Activated T-cell treated with anti-CD3 and anti-CD28 coated beads for 1 hour (primary cell): ENCODE results near the gene UNC5CL.

Experiments
- DNase-seq: peaks from one replicate; pipeline ENCODE4 v3.0.0-alpha.2; 2020; ENCODE audit warnings: low read depth

The UNC5CL gene

DNA sequence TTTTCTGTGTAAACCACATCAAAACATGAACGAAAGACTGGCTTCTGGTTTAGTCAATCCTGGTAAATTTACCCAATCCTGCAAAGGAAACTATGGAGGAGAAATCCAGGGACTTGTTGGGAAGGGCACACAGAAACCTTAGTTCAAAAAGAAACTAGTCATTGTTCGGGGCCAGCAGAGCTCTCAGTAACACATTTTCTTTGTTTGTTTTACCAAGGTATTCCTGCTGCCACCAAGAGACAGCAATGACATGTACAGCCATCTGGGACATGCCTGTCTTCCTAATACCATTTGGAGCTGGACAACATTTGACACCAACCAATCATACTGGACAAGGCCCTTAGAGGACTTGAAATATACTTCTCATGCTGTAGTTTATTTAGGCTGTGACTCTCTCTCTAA, 24.9 kb upstream of the UNC5CL start:
- no peak for DNase-seq

DNA sequence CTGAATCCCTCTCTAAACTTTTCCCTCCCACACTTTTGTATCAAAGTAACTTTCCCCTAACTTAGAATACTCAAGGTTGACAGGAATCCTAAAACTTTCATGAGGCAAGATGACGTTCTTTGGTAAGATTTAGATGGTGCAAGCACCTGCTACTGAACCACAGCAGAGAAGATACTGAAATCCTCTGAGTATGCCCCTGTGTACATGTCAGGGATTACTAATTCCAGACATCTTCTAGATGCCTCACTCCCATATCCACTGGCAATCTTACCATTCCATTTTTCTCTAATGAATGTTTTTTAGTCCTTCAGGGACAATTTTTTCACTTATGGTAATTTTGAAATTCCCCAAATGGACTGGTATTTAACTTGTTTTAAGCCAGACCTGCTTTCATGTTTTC, 23.0 kb upstream of the UNC5CL start:
- no peak for DNase-seq

DNA sequence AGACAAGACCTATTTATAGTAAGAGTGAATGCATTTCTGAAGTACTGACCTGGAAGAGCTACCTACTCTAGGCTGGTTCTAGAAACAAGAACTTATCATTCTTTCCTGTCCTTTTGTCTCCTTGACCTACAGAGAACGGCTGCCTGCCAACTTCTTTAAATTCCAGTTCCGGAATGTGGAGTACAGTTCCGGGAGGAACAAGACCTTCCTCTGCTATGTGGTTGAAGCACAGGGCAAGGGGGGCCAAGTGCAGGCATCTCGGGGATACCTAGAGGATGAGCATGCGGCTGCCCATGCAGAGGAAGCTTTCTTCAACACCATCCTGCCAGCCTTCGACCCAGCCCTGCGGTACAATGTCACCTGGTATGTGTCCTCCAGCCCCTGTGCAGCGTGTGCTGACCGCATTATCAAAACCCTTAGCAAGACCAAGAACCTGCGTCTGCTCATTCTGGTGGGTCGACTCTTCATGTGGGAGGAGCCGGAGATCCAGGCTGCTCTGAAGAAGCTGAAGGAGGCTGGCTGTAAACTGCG, 22.2 kb upstream of the UNC5CL start:
- DNase-seq: no peak

DNA sequence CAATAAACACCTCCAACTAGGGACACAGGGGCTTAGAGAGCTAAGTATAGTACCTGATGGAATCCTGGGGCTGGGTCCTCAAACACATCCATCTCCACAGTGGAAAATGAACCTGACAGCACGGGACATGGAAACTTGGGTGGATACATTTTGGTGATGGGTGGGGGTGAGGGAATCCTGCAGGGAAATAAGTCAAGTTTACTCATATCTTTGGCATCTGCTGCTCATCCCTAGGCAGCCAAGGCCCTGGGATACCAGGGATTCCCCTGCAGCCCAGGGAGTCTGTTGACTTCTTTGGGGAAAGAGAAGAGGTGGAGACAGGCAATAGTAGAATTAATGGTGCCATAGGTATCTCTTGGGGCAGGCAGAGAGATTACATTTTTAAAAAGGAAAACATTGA, 20.5 kb upstream of the UNC5CL start:
- DNase-seq: no peak

- DNase-seq: no peak
These were observed 19.8 kb upstream of the UNC5CL start for GRCh38 chr6:41058783-41059181.

- no peak for DNase-seq
These were observed 17.9 kb upstream of the UNC5CL start for GRCh38 chr6:41056768-41057490.

DNA sequence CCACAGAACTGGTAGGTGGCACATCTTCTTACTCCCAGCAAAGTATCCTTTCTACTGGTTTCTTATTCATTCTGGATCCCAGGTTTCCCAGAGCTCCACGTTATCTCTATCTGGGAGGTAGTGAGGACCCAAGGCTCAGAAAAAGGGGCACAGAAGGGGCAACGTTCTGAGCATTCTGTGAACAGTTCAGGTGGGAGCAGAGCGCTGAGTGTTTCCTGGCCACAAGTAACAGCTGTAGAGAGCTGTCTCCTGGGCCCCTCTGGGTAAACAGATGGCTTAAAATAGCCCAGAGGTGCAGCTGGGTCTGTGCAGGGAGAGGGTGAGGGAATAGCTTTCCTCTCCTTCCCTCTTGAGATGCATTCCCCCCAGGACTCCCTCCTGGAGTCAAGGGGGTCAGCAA, 16.1 kb upstream of the UNC5CL start:
- DNase-seq: no peak

DNA sequence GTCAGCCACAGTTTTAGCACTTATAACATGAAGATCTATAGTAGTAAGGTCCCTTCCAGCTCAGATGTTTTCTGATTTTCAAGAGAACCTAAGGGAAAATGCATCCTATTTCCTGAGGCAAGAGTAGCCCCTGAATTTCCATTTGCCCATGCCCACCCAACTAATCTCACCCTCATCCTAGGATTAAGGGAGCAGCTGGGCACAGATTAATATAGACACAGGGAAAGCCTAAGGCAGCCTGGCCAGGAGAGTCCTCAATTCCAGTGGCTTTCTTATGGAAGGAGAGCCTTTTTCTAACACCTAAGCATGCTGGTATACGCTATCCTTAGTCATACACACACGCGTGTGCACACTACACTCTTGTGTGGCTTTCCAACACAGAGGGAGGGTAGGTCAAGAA, 15.5 kb upstream of the UNC5CL start:
- no peak for DNase-seq

DNA sequence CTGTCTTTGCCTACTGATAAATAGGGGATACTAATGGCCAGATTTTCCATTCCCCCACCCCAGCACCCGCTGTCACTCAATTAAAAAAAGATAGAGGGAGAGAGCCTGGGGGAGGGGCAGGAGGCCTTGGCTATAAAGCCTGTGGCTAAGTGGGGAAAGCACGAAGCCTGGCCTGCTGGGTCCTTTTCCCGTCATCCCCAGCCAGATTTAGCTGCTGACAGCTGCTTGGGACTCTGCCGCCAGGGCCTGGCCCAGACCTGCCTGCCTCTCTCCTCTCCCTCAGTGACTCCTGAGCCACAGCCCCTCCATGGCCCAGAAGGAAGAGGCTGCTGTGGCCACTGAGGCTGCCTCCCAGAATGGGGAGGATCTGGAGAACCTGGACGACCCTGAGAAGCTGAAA, 14.0 kb upstream of the UNC5CL start, which contains the start of gene APOBEC2:
APOBEC2 (plus strand) TSS at position 162 of the 400 bp plus-strand sequence; CDS start at position 308, 146 bp downstream.
- DNase-seq: no peak

DNA sequence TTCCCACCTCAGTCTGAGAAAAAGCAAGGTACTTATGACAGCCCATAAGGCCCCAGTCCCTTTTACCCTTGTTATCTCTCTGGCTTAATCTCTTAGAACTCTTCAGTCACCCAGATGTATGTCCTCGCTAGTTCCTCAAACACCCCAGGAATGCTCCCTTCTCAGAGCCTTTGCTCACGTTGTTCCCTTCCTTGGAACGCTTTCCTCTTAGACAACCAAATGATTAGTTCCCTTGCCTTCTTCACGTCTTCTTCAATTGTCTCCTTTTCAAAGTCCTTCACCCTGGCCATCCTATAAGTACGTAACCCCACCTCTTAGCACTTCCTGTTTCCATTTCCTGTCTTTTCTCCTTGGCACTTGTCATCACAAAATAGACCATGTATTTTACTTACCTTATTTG, 12.9 kb upstream of the UNC5CL start:
- no peak for DNase-seq

GRCh38 chr6:41050536-41050935, 11.5 kb upstream of the UNC5CL start:
- no peak for DNase-seq

DNA sequence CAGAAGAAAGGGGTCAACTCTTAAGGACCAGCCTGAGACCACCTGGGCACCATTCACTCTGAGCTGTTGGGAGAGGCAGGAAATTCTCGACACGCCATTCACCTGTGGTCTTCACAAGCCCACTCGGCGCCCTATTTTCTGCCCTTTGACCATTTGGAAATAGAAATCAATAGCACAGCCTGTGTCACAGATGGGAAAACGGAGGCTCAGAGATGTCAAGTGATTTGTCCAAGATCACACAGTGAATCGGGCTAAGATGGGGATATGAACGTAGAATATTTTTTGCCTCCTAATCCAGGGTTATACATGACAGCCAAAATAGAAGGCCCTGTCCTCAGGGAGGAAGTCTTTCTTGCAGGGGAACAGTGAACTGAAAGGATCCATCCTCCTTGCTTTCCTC, 10.9 kb upstream of the UNC5CL start:
- no peak for DNase-seq

- DNase-seq: no peak
These were observed 10.5 kb upstream of the UNC5CL start for GRCh38 chr6:41049521-41049920.

- no peak for DNase-seq
These were observed 9.0 kb upstream of the UNC5CL start for GRCh38 chr6:41047745-41048732.

DNA sequence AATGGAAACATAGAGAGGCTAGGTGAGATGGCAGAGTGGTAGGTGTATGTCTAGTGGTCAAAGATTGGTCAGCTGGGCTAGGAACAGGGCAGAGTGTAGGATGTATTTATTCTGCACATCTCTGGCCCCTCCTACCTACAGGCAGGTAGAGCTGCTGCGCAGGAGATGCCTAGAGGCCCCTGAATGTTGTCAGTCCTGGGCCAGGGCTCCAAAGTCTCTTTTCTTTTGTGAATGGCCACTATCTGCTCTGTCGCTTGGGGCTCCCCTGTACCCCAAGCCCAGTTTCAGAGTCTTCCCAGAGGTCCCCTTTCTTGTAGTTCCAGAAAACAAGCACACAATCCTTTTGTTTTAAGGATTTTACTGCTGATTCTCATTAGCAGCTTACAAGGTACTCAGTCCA, 8.3 kb upstream of the UNC5CL start:
- DNase-seq: no peak

DNA sequence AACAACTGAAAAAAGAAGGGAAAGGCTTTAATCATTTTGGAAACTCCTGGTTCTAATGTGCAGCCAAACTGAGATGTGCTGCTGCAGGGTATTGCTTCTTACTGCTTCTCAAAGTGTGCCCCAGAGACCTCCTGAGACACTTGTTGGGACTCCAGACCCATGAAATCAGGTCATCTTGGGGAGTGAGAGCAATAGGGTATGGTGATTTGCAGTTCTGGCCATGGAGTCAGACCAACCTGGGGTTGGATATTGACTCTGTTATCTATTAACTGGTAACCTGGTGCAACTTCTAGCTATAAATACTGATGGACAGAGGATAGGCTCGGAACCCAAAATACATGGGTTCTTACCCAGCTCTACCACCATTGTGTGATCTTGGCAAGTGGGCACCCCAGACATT, 7.1 kb upstream of the UNC5CL start:
- no peak for DNase-seq

GRCh38 chr6:41045664-41046063, 6.6 kb upstream of the UNC5CL start:
- DNase-seq: no peak

- no peak for DNase-seq
These were observed 4.1 kb upstream of the UNC5CL start for GRCh38 chr6:41043151-41043550.

DNA sequence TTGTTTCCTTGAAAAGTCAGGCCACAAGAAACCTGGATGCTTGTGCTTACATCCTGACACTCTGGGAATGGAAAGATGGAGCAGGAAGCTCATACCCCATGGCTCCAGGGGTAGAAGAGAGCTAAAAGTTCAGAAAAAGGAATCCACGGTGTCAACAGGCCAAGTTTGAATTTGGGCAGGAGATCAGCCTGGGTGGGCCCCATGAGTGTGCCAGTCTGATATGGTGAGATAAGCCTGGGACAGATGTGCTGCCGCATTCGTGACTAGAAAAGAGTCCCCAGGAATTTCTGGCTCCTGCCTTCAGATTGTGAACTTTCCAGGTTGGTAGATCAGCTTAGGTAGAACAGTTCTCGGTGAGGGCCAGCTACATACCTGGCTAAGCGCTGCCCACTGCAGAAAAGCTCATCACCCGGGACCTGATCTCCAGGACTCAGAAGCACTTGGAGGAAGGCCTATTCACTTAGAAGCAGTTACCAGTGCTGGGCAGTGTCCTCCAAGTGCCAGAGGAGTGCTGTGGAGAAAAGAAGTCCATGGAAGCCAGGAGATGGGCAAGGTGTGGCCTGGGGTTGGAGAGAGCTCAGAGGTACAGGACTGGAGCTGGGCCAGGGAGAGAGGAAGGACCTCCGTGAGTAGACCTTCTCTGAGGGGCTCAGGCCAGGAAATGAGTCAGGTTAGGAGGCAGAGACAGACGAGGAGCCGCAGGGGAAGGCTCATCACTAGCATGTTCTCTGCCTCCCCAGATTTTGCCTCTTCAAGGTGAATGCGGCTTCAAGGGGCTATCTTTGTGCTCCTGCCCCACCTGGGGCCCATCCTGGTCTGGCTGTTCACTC, 3.4 kb upstream of the UNC5CL start, which contains the start of gene TSPO2:
TSPO2 (plus strand) TSS at position 242 of the 830 bp plus-strand sequence; CDS start at position 761, 519 bp downstream.
- no peak for DNase-seq

GRCh38 chr6:41040940-41041536, 2.0 kb upstream of the UNC5CL start:
- no peak for DNase-seq
